HG03175 (cell line): Measurements from ENCODE around the gene PAX3.

Experiments
- ATAC-seq: cut with Tn5 transposase; IDR thresholded peaks from one replicate; pipeline ENCODE4 v1.9.1; 2021; ENCODE audit warnings: mild to moderate bottlenecking, moderate library complexity; ENCODE audit not compliant: unreplicated experiment

Gene PAX3

DNA sequence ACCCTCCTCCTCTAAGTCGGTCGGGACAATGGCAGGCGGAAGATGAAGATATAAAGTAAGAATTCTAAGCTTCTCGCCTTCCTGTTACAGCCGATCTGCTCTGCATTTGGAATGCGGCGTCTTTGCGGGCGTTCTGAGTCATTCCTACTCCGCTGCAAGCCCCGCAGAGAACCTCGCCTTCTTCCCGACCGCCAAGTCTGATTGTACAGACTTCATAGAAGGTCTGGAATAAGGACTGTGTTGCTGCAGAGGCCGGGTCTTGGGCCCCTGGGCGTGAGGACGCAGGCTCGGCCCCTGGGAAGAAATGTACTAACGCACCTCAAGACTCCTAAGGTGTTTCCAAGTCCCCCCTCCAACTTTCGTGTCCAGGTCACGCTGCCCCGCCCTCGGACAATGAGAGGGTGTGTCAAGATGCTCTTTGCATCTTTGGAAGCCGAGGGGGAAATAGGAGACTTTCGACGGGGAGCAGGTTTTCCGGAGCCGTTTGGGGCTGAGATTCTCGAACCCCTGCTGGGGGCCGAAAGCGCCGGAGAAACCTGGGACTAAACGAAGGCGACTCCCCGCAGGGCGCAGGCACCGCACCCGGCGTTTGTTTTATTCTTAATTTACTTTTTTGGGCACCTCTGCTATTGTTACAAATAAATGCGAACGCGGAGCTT is 12.7 kb upstream of the PAX3 start:
- ATAC-seq, result no peak

DNA sequence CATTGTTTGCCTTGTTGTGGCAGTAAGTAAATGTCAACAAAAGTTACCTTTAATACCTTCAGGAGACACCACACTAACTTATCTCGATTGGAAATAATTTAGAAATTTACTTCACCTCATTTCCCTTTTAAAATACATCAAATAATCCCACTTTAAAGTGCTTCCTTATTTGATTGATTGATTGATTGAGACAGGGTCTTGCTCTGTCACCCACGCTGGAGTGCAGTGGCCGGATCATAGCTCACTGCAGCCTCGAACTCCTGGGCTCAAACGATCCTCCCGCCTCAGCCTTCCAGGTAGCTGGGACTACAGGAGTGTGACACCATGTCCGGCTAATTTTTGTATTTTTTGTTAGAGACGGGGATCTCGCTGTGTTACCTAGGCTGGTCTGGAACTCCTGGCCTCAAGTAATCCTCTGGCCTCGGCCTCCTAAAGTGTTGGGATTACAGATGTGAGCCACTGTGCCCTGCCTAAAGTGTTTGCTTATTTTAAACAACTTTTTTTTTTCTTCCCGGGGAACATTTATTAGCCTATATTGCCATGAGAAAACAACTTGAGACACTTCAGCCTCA is 12.0 kb upstream of the PAX3 start:
- ATAC-seq, result no peak

DNA sequence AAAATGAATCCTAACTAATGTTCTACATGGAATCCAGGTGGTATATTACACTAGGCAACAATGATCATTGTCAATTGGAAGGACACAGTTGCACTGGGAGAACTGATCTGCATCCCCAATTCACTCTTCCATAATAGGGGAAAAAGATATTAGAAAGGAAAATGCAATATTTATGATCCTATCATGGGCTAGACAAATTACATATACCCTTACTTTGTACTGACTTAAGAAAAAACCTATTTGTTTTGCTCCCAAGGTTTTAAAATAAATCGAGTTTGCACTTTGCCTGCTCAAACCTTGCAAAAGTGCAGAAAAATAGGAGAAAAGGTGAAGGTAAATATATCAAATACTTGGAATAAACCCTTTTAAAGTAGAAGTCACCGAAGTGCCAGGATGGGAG is 11.0 kb upstream of the PAX3 start:
- no peak for ATAC-seq

DNA sequence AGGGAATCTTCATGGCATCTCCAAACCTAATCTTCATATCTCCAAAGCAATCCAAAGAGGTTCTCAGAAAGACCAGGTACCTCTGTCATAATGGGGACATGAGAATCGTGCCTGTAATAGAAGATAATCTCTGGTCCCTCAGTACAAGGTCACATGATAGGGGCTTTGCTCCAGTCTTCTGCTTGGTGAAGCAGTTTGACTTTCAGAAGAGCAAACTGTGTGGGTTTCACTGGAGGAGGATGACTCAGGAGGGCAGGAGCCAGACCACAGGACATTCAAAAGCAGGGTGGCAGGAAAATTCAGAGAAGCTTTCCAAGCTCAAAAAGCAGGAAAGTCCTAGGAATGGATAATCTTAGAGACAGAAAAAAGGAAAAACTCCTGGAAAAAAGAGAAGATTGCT is 10.6 kb upstream of the PAX3 start:
- no peak for ATAC-seq

DNA sequence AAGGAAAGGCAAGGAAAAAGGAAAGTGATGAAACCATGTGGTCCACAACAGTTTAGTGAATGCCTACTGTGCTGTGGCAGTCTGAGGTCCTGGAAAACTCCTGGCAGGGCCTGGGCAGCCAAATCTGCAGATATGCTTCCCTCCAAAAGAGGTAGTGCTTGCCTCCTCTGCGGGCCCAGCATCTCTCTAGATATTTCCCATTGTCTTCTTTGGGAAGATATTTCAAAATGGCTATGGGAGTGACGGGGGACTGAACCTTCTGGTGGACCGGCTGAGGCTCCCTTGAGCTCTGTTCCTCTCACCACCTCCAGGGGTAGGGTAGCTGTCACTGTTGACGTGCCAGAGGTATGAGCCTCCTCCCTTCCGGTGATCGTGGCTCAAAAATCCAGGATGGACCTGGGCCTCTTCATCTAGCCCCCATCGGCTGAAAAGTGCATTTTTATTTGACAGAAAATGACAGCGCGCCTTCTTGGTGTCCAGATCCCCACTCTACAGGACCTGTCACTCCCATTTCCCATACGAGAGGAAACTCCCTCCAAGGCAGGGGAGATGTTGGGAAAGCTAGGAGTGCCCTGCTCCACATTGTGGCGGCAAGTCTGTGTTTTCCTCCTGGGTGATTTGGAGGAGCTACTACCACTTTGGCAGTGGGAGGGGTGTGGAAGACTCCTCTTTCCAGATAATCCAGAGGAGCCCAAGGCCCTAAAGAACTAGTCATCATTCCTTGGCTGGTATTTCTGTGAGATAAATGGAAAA is 9.4 kb upstream of the PAX3 start:
- no peak for ATAC-seq

DNA sequence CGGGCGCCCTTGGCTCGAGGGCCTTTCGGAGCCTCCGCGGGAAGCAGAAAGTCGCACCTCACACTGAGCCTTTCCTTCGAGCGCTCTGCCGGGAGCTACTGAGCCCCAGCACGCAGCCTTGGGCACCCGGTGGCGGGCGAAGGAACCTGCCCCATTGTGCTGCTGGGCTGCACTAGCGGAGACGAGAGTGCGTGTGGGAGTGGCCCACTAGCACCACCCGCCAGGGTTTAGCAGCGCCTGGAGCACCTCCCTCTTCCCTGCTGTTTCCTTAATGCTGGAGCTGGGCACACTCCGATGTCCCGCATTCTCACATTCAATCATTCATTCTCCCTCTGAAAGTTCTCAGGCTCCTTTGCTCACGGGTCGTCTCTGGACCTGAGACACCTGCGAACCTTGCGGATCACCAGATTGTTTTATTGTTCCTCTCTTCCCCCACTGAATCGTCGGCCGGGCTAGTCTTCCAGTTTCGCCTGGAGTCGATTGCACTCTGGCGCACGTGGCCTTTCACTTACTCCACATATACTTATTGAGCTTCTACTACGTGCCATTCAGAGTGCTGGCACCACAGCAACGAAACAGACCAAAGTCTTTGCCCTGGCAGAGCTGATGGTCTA is 8.5 kb upstream of the PAX3 start:
- peak; percentile 28 for ATAC-seq

DNA sequence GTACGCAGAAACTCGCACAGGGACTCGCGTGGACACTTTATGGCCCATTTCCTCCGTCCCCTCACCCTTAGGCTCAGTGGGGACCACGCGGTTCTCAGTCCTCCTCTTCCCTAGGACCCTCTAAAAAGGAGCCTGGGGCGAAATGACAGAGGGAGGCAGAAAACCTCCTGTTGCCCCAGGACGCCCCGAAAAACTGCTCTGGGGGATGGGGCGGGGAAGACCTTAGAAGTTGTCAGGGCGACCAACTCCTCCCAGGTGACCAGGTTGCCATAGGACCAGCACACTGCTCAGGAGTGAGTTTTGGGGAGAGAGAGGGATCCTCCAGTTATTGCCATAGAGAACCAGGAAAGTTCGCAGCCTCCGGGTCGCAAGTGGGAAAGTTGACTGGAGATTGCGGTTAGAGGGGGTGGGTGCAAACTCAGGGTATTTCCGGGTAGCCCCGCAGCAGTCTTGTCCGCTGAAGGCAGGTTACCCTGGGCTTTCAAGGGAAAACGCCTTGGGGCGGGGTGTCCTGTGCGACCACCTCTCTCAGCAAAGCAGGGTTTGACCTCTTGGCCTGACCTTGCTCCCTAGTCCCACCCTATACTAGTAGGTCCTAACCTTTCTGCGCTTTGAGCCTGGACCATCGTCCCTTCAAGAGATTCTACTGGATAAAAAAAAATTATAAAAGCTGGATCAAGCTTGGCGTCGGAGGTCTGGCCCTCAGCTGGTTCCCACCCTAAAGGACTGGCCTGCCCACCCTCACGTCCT is 7.8 kb upstream of the PAX3 start:
- no peak for ATAC-seq

DNA sequence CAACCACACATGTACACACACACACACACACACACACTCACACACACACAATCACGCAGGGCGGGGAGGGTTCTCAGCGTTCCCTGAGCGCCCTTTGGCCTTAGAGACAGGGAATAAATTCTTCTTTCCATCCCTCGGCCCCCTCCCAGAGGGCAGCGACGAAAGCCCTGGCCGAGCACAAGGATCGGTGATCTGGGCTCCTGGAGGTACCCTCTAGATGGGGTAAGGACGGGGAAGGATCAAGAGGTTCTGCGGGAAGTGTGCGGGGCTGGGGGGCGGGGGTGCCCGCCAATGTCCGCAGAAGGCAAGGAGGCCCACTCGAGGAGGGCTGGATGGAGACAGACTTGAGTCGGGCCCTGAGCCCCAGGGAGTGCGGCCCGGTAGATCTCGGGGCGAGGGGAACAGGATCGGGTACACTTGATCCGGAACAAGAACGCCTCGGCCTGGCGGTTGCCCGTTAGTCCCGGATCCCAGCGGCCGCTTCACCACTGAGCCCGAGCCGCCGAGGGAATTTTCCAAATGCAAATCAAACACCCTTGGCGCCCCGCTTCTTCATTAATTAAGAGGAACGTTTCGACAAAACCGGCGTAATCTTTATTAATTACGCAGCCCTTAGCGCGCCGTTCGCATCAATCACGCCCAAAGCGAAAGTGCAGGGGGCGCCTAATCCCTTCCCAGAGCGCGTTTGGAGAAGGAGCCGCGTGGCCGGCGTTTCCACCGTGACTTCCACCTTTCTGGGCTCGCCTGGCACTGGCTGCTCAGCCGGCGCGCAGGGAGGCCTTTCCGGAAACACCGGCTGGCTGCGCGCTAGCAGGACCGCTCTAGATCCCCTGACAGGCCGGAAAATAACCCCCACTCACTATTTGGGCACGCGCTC is 7.0 kb upstream of the PAX3 start:
- no peak for ATAC-seq

DNA sequence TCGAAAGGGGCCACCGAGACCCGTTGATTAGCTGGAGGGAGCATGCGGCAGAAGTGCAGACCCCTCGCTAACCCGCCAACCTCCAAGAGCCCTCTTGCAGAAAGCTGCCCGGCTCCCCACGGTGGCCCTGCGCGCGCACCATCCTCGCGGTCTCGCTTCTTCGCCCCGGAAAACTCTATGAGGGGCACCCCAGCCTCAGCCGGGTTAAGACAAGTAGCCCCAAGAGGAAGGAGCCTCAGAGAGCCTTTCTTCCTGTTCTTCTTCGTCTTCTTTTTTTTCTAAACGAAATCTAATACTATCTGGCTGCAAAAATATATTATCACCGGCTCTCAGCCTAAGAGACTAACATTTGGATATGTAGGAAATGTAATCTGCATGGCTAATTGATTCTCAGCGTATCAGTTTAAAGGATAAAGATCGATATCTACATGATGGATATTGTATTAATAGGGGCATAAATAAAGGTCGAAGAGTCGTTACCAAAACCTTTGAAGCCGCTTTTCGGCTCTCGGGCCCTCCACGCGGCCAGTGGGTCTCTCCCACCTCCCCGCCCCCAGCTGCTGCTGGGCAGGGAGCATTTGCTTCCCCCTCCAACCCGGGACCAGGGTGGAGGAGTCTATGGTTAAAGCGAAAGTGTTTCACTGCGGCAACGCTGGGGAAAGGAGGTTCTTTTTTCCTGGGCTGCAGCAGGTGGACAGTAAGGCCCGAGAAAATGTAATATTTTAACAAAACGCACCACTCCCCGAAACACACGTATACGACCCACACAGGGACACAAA is 6.1 kb upstream of the PAX3 start:
- ATAC-seq, result no peak

DNA sequence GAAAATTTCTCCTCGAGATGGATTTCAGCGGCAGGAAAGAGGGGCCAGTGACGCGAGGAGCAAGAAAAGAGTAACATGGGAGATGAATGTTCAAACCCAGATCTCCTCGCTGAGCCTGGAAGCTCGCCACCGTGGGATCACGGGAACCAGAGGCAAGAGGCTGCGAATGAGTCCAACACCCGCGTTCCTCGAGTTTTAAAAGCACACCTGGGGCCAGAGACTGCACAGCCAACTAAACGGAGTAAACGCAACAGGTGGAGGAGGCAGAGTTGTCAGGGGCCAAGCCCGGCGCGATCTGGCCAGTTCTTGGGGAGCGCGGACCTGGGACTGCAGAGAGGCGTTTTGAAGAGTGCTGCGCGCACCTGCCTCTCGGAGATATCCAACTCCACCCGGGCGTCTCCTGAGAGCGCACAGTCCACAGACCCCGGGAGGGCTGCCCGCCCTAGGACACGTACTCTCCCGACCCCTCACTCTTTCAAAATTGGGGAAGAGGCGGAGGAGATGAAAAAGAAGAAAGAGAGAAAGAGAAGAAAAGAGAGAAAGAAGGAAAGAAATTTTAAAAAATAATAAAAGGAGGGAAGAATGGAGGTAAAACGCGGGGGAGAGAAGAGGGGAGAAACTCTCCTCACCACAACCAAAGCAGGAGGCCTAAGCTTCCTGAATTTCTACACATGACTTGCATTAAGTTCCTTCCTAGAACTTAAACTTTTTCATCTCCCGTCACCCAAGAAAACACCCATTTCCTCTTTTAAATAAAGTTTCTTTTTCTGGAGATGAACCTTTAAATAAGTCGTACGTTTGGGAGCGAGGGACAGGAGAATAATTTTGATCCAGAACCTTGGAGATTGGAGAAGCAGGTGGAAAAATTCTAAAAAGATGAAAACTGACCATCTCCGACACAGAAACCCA is 5.3 kb upstream of the PAX3 start:
- no peak for ATAC-seq

DNA sequence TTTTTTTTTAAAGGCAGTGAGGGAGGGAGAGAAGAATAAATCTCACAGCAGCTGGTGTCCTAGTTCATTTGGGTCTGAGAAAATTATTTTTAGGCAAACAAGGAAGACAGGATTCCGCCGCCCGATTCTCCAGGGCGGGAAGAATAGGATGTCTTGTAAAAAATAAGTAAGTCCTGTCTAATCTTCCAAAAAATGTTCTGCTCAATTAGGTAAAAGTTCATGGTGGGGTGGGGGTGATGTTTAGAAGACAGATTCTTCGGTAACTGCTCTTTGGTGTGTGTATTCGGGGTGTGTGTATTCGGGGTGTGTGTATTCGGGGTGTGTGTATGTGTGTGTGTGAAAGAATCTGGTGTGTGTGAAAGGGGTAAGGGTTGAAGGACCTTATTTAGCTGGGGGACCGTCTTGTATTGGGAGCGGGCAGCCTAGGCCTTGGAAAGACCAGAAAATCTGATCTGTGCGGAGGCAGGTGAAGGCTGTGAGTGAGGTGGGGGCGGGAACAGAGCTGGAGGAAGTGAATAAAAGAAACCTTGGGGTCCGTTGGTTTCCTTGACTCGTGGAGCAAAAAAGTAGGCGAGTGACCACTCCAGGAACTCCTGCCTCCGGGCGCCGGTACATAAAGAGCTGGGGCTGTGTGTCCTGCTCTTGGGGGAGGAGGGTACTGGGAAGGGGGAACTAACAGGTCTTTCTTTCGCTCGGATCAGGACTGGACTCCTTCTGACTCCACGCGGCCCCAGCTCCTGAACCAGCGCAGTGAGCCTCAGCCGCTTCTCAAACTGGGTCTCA is 4.4 kb upstream of the PAX3 start:
- ATAC-seq, result no peak

DNA sequence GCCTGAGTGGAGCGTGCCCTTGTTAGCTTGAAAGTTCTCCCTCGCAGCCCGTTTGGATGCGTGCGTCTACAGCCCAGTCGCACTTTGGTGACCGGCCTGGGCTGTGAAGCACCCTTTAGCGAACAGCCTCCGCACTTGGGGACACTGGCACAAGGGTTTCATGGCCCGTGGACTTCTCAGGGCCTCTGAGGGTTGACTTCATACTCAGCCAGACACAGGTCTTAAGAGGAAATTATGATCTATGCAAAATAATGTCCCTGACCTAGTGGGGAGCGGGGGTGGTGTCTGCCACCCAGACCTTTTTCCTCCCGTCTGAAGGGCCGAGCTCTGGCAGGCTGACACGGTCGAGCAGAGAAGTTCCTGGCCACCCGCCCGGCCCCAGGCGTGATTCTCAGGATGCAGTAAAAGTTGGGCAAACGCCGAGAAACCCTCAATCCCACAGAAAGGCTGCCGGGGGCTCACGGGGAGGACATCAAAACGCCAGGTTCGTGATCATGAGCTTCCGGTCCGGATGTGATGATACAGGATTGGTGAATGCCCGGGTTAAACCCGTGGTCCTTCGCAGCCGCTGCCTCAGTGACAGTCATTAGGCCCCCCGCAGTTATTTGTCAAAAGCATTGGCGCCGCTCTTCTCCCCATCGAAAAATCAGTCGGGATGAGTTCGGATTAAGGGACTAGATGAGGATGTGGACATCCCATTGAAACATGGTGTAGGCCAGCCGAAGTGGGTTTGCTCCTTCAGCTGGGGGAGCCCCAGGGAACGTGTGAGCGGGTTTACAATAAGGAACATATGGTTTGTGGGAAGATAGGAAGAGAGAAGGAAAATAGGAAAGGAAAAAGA is 3.6 kb upstream of the PAX3 start:
- no peak for ATAC-seq

DNA sequence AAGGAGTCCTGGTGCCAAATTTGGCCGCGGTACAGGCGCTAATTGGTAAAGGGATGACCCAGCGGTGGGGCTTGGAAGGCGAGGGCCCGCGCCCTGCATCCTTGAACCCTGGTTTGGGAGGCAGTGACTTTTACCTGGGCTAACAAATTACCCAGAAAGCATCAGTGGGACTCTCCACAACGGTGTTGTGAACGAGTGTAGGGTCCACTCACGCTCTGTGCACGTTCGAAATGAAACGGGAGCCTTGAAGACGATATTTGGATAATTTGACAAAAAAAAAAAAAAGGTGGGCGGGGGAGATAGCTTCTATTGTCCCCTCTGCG is 3.0 kb upstream of the PAX3 start:
- ATAC-seq, result no peak

DNA sequence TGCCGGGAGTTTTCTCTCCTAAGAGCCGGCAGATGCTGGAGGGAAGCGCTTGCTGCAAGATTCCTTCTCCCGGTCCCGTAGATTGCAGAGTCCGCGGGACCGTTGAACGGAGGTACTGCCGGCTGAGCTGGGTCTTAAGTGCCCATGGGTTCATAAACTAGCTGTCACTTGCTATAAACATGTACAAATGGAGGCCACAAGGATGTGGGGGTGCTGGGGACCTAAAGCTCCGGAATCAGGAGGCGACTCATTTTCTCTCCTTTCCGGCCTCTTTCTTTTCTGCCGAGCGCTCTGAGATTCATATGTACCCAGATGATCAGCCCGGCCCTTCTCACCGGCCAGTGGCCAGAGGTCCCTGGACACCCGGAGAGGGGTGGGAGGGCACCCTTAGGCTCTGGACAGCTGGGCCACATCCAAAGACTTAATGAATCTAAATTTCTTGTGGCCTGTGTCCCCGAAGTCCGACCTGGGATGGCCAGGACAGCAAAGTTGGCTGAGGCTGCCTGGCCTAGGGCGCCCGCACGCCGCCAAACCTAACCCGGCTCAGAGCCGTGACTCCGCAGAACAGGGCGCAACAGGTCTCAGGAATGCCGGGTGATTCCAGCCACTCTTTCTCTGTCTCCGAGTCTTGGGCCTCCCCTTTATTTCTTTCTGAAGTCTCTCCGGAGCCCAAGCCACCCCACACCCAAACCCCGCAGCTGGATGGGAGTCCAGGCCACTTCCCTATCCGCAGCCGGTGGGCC is 2.4 kb upstream of the PAX3 start:
- no peak for ATAC-seq

DNA sequence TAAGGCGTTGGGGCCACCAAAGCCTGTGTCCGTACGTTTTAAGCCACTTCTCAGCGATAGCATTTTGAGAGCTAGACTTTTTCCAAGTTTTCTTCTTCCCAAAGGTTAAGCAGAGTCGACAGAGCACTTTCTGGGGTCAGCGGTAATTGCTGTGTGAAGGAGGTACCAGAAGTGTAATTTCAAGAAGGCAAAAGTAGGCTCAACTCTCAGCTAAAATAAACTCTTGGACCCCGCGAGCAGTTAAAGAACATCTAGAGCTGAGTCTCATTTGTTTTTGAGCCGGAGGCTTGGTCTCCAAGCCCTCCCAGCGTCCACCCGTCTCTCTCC is 1.9 kb upstream of the PAX3 start:
- no peak for ATAC-seq

DNA sequence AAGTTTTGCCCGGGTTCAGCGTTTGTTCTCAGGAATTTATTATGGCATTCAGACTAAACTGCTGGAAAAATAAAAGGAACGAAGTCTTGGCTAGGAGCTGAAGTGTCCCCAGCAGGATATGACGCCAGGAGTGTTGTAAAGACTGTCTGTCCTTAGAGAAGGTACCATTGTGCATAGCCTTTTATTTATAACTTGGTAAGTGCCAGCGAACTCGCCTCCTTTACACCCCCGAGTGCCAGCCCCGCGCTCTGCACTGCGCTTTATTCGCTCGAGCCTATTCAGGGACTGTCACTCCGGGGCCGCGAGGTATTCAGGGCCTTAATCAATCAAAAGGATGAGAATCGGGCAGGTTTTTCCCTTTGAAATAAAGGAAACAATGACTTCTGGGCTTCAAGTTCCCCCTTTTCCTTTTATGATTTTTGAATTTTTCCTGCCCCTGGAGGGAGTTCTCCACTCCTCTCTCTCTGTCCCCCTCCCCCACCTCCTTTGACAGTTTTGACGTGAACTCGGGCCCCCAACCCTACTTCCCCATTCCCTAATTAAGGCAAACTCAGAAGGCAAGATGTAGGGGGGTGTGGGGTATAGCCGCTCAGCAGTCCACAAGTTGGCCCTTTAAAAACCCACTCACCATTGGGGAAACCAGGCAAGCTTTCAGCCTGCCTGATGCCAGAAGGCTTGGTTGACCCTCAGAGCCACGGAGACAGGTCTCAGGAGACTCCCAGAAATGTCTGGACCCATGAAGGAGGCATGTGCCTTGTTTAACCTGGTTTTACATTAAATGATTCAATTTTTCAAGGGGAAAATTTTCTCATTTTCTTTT is 1.3 kb upstream of the PAX3 start:
- no peak for ATAC-seq
